HG03558 (cell line): ENCODE data around the gene TSFM.
A peak's percentile ranks its signal among the peaks of the same experiment; 100 is the strongest.
"Not testable (repeated sequence)": the region's sequence is repeated elsewhere in the genome, so short reads cannot be mapped to it uniquely, and the experiment has no call there.

Experiments
- ATAC-seq: cut with Tn5 transposase; IDR thresholded peaks from one replicate; pipeline ENCODE4 v1.9.1; 2021; ENCODE audit warnings: moderate number of reproducible peaks; ENCODE audit not compliant: unreplicated experiment; ENCODE audit errors: extremely low read depth

The TSFM gene

GRCh38 chr12:57761391-57761998 lies 21.1 kb upstream of the TSFM start:
- ATAC-seq: no peak

GRCh38 chr12:57762463-57762862 lies 20.1 kb upstream of the TSFM start:
- no peak for ATAC-seq

- no peak for ATAC-seq
Measured at GRCh38 chr12:57763881-57764661, 18.5 kb upstream of the TSFM start.

GRCh38 chr12:57764662-57765002 lies 18.0 kb upstream of the TSFM start:
- ATAC-seq: no peak

- ATAC-seq: no peak
Measured at GRCh38 chr12:57765003-57765697, 17.4 kb upstream of the TSFM start.

- ATAC-seq: no peak
Measured at GRCh38 chr12:57765698-57766463, 16.7 kb upstream of the TSFM start.

GRCh38 chr12:57766464-57767304 lies 15.9 kb upstream of the TSFM start, which contains the start of gene CYP27B1:
Gene CYP27B1, minus strand, starts transcription at chr12:57767078. Its CDS starts 37 bp downstream, at chr12:57767041.
- ATAC-seq: no peak

- no peak for ATAC-seq
Measured at GRCh38 chr12:57767305-57767698, 15.3 kb upstream of the TSFM start.

- ATAC-seq: no peak
Measured at GRCh38 chr12:57767876-57768275, 14.7 kb upstream of the TSFM start.

GRCh38 chr12:57769594-57769993 lies 13.0 kb upstream of the TSFM start:
- ATAC-seq: no peak

- ATAC-seq: no peak
Measured at GRCh38 chr12:57770734-57771133, 11.9 kb upstream of the TSFM start.

- peak; percentile 64 for ATAC-seq
Measured at GRCh38 chr12:57771236-57771872, 11.2 kb upstream of the TSFM start.

- peak; percentile 45 for ATAC-seq
Measured at GRCh38 chr12:57771873-57772428, 10.6 kb upstream of the TSFM start, which contains the start of gene METTL1. Gene METTL1, minus strand, starts transcription at chr12:57772105. Its CDS starts 22 bp downstream, at chr12:57772083.

GRCh38 chr12:57772429-57773322 lies 9.9 kb upstream of the TSFM start, which contains the start of gene EEF1AKMT3:
Gene EEF1AKMT3, plus strand, starts transcription at chr12:57772614. Its CDS starts 111 bp downstream, at chr12:57772725.
- peak; percentile 4 for ATAC-seq

GRCh38 chr12:57774634-57775033 lies 8.0 kb upstream of the TSFM start:
- ATAC-seq: not testable (repeated sequence)

- ATAC-seq: no peak
Measured at GRCh38 chr12:57775044-57775443, 7.5 kb upstream of the TSFM start.

- no peak for ATAC-seq
Measured at GRCh38 chr12:57775563-57776246, 6.9 kb upstream of the TSFM start.
